HG02840 (cell line): ENCODE data around the gene ITPRID1.
"Not testable (repeated sequence)": the region's sequence is repeated elsewhere in the genome, so short reads cannot be mapped to it uniquely, and the experiment has no call there.

Experiments
- ATAC-seq: cut with Tn5 transposase; IDR thresholded peaks from one replicate; pipeline ENCODE4 v1.9.1; 2021; ENCODE audit warnings: mild to moderate bottlenecking, moderate library complexity, moderate number of reproducible peaks; ENCODE audit not compliant: unreplicated experiment, low FRiP score

ITPRID1 gene

DNA sequence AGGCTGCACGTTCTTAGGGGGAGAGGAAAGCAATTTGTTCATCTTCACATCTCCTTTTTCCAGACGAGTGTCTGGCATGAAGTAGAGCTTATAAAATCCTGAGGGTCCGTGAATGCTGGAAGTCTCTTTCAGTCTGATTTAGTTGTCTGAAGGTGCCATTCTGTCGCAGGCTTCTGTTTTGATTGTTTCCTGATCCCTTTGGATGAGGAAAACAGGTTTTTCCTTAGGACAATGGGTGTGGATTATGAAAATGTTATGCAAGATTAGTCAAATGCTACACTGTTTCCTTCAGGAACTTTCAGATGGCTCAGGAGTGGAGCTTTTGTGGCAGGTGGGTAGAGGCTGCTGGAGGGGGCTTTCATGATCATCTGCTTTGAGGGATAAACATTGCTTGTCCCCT is at the start of gene ITPRID1:
Gene ITPRID1, plus strand, starts transcription at position 301 of the 400 bp plus-strand sequence. CDS start 38,935 bp downstream, outside the sequence.
- no peak for ATAC-seq

DNA sequence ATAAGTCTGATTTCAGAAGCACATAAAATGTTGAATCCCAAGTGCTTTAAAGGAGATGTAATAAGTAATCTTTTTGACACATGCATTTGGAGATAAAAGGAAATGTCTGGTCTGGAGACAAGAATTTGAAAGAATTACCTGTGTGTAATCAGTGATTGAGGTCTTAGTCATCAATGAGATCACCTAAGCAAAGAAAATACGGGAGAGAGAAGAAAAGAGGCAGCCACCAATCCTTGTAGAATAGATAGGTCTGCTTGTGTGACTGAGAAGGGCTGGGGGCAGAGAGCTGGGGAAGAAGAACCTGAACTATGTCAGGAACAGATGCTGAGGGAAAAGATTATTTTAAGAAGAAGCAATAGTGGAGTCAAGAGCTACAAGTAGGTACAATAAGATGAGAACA is 49.3 kb upstream of the ITPRID1 start:
- no peak for ATAC-seq

DNA sequence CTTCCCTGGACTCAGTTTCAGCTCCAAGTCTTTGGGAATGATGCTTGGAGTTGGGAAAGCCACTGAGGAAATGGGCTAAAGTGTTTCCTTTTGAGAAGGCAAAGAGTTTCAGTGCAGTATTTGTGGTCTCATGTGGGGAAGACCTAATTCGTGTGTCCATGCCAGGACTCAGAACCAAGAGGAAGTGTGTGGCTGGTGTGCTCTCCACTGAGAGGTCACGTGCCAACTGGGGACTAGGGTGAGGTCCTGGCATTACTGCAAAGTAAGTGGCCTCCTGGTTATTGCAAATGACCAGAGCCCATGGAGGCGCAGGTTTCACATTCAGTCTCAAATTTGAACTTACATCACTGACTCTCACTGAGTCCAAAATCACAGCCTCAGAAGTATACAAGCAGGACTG is 48.6 kb upstream of the ITPRID1 start:
- ATAC-seq, result no peak

DNA sequence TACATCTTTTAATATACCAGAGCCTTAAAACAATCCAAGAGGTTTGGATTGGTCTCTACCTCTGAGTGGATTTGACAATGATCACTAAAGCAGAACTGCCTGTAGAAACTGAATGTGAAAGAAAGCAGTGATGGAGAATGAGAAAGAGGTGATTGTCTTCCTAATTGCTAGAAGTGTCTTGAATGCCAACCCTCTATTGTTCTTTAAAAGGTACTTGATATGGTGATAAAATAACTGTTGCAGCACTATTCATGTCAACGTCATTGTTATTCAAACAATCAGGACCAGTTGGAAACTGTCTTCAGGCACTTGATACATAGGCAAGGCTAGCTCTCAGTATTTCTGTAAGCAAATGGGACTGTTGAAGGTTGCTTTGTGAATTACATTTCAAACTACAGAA is 47.9 kb upstream of the ITPRID1 start:
- ATAC-seq, result no peak

DNA sequence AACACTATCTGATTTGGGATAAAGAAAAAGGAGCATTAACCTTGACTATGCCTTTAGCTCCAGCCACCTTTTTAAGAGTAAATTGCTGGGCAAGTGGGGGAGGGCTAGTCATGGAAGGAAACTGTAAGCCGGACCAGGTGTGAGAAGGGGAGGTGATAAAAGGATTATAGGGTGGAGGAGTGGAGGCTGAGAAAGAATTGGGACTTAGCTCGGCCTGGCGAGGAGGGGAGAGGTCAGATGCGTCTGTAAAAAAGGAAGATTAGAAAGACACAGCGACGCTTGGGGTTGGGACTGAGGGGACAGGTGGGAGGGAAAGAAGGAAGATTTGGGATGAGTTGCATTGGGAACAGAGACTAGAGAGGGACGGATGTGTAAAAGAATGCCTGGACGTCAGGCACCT is 43.0 kb upstream of the ITPRID1 start:
- not testable (repeated sequence) for ATAC-seq

DNA sequence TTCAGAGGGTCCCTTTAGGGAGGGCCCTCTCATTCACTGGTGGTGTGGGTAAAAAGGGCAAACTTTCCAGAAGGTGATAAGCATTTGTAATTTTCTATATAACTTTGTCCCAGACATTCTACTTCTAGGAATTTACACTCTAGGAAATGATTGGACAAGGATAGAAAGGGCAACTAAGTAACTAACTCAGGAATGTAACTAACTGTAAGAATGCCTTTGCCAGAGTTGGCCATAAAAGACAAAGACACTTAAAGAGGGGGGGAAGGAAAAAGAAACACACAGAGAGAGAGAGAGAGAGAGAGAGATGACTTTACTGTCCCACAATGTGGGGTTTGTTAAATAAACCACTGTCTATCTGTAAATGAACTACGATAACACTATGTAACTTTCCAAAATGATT is 38.5 kb upstream of the ITPRID1 start:
- ATAC-seq, result no peak

DNA sequence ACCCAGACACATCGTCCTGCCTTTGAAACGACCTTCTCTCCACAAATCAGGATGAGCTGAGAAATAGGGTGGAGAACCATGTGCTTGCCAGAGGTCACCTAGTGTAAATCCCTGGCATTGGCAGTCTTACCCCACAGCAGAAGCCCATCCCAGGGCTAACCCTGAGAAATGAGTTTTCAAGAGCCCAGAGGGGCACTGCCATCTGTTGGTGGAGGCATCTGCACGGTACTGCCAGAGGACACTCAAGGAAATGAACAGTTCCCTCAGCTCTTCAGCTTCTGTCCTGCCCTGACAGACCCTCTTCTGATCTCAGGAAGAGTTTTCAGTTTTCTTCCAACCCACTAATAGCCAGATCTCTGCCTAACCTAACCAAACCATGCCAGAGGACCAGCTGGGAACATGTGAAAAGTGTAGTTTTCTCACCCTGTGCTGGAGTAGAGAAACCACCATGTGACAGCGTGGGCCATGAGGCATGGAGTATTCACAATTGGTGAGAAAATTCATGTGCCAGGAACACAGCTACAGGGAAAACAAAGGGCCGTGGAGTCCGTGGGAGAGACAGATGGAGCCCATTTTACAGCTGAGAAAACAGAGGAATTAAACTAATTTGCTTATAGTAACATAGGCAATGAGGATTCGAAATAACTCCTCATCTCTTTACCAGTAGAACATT is 37.7 kb upstream of the ITPRID1 start:
- no peak for ATAC-seq

DNA sequence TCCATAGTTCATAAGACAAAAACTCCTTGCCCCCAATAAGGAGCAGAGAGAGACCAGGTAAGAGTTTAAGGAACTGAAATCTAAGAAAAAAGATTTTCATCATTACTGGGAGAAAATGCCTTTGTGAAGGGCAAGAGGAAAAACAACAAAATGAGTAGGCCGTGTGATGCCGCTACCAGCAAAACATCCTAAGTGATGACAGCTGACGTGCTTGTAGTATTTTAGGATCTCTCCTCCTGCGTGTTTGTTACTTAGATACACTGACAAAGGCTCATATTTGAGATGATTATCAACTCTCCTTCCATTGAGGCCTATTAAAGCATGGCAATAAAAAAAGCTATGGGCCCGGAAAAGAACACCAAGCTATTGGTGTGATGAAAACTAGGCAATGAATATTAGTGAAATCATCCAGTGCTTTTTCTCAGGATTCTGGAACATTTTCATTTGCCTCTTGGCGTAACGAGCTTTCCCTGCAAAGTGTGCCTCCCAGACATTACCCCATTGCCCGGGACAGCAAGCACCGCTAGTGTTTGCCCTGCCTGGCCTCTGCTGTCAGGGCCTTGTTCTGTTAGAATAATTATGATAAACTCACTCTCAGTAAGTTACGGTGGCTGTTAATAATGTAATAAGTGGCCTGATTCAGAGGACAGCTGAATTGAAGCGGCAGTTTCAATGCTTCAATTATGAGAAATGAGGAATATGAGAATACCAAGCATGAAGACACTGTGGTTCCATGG is 36.8 kb upstream of the ITPRID1 start:
- no peak for ATAC-seq

DNA sequence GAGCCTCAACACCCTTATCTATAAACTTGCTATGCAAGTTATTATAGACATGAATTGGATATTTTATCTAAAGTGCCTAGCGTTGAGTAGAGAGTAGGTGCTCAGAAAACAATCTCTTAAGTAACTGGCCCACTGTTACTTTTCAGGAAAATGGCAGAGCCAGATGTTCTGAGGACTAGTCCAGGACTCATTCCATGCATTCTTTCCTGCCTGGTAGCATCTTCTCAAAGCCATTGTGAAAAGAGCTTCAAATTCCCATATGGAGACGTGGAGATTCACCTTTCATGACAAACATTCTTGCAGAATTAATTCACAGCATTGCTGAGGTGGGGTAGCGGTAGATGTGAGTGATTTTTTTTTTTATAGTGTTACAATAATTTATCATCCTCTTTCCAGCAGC is 35.9 kb upstream of the ITPRID1 start:
- ATAC-seq, result no peak

DNA sequence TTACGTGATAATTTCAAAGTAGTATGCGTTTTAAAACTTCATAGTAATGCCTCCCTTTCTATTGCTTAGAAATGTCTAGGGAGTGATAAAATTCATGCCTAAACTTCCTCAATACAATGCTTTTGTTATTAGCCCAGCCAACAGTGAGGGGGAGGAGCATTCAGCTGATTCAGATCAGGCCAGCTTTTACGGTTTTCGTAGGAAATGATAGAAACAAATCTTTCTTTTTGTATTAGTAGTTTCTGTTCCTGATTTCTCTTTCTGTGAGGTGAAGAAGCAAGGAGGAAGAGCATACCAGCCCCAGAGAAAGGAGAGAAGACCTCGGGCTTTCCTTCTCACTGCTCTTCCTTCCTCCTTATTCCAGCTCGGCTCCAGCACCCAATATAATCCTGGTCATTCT is 35.2 kb upstream of the ITPRID1 start:
- no peak for ATAC-seq

DNA sequence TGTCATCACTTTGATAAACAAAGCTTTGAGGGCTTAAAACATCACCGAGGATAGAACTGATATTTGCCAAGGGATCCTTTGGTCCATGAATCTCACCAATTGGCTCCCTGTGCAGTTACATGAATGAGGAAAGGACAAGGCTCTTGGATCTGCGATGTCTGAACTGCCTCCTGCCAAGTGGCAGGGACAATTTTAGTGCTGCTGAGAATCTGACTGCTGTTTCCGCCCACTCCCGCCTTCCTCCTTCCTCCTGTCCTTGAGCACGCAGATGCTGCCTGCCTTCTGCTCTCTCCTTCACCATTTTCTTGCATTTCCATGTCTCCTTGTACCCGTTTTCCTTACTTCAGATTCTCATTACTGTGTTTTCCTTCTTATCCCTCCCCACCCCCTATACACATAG is 26.8 kb upstream of the ITPRID1 start:
- ATAC-seq, result no peak

DNA sequence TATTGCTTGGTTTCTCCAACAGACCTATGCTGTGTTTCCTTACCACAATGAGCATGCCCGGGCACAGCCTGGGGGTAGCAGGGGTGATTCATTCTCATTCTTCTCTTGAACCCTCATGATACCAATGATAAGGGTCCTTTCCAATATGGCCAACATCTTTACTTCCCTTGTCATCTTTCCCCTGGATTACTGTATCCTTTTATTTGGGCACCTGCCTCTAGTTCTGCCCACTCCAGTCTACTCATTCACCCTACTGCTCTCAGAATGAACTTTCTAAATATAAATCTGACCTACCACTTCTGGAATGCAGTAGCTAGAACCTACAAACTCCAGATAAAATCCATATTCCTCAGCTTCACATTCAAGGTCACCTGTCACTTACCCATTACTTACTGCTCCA is 26.4 kb upstream of the ITPRID1 start:
- no peak for ATAC-seq

DNA sequence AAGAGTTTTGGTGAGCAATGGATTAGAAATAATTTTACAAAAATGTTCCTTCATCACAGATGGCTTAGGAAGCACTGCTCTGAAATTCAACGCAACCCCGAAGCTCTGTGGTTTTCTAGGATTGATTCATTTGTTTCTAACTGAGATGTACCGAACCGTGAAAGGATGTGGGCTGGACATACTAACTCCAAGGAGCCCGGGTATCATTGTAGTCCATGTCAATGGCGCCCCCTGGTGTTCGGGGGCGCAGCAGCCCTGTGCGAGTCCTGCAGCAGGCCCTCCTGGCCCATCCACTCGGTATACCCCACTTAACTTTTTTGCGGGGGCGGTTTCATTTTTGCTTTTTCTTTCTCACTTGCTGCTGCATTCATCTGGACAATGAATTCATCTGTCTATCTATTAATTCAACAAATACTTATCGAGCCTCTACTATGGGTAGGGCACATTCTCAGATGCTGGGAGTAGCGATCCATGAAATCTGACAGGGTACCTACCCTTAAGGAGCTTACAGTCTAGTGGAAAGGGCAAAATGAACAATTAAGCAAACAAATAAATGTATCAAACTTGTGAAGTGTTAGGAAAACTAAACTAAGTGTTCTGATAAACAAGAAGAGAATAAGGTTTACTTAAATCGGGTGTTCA is 25.2 kb upstream of the ITPRID1 start:
- peak; percentile 75 for ATAC-seq

DNA sequence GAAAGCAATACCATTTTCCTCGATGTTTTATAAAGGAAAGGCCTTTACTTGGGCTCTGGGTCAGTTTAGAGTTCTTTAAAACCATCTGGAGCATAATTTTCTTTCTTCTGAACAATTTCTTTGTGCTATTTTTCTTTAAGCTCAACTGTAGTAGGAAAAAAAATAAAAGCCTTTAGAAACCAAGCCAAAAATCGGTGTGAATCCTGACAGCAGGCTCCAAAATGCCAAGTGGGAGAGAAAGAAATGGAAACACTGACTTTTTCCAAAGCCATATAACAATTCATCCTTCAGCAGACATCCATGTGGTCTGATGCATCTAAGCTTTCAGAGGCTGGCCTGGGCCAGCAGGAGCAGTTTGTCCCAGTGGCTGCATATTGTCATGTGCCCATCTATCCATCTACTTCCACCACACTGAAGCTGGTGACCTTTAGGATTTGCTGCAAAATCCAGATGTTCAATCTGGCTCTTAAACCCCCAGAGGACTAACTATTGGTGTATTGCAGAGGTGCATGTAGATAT is 23.0 kb upstream of the ITPRID1 start:
- no peak for ATAC-seq

DNA sequence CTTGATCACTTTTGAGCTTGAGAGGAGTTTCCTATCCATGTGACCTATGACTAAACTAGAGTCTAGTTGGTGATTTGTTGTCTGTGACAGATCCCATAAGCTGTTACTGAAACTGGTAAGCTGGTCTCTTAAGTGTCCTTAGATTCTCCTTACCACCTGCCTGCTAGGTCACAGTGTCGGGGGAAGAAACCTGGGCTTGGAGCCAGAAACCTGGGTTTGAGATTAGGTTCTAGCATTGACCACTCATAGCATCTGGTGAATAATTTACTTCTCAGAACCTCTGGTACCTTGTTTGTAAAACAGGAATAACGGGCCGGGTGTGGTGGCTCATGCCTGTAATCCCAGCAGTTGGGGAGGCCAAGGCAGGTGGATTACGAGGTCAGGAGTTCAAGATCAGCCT is 21.8 kb upstream of the ITPRID1 start:
- ATAC-seq, result no peak

DNA sequence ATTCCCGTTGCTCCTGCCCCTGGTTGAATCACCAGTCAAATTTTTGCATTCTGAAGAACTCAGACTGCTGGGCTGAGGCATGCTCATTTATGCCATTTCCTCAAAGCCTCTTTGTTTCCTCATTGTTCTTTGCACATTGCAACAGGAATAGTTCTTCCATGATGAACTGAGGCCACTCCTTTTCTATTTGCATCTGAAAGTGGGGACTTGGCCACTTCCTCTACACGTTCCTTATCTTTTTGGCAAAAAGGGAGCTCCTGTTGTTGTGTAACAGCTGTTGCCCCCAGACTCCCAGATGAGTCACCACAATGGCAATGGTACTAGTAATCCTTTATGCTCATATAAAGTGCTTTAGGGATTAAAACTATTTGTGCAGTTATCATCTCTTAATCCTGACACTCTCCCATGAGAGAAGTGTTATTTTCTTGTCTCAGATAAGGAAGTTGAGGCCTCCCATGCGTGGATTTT is 20.1 kb upstream of the ITPRID1 start:
- no peak for ATAC-seq

DNA sequence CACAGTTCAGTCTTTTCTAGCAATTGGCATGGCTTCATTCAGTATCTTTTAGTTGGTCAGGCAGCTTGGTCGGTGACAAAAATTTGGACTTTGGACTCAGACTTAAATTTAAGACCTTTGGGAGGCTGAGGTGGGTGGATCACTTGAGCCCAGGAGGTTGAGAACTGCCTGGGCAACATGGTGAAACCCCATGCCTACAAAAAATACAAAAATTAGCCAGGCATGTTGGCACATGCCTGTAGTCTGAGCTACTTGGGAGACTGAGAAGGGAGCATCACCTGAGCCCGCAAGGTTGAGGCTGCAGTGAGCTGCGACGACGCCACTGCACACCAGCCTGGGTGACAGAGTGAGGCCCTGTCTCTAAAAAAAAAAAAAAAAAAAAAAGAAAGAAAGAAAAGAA is 19.5 kb upstream of the ITPRID1 start:
- ATAC-seq, result no peak

DNA sequence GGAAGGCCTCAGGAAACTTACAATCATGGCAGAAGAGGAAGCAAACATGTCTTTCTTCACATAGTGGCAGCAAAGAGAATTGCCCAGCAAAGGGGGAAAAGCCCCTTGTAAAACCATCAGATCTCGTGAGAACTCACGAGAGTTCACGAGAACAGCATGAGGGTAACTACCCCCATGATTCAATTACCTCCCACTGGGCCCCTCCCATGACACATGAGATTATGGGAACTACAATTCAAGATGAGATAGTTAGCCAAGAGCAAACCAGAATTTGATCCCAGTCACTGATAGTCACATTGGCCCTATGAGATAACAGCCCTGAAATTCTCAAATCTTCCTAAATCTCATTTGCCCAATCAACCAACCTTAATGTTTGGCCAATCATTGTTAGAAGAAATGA is 18.2 kb upstream of the ITPRID1 start:
- ATAC-seq, result no peak

DNA sequence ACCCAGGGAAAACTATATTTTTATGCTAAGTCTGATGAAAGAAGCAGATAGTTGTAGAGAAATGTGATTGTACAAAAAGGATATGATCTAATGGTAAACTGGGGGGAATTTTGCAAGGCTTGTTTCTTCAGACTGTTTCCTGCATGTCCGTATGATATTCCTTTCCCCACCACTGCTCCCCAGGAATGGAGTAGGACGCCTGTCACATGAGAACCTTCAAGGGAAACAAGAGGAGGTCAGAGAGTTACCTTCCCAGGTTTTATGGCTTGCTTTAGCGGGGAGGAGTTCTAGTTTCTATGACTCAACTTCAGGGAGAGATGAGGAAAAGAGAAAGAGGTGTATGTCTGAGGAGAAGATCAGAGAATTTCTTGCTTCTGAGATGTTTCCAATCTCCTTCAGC is 16.4 kb upstream of the ITPRID1 start:
- no peak for ATAC-seq

DNA sequence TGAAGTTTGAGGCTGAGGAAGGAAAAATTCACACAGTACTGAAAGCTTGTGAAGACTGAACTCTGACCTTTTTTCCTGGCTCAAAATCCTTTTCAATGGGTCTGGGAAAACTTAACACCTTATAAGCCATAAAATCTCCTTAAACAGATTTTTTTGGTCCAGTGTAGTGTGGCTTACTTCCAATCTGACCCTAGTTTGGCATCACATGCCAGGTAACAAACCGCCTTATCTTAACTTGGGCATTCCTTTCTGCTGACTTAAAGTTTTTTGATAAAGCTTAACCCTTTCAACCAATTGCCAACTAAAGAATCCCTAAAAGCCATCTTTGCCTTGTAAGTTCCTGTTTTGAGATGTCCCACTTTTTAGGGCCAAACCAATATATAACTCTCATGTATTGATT is 13.2 kb upstream of the ITPRID1 start:
- ATAC-seq, result no peak

DNA sequence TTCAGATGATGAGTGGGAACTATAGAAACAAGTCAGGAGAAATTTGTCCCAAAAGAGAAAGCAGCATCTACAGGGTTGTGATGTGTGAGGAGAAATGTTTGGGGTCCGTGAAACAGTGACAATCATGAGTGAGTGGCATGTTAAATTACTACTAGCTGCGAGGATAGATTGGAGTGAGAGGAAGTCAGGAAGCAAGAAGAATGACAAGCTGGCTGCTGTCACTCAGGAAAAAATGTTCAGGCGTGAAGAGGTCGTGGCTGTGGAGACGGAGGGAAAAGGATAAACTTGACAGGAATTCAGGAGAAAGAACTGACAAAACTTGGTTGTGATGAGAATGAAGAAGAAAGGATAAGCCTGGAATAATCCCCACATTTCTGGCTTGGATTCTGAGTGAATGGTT is 5.1 kb upstream of the ITPRID1 start:
- ATAC-seq, result no peak
